GM19328 (cell line): ENCODE results near the gene NFYB.
A peak's percentile ranks its signal among the peaks of the same experiment; 100 is the strongest.
"Not testable (repeated sequence)": the region's sequence is repeated elsewhere in the genome, so short reads cannot be mapped to it uniquely, and the experiment has no call there.

Experiments used
- ATAC-seq: cut with Tn5 transposase; IDR thresholded peaks from one replicate; pipeline ENCODE4 v1.9.1; 2021; ENCODE audit warnings: mild to moderate bottlenecking, moderate library complexity; ENCODE audit not compliant: unreplicated experiment

Gene NFYB

GRCh38 chr12:104137902-104138796 lies at the start of gene NFYB:
Gene NFYB, minus strand, starts transcription at chr12:104138210. Its CDS starts 2,757 bp downstream, at chr12:104135453.
- ATAC-seq, result peak; percentile 89

- ATAC-seq, result no peak
These were observed 49.6 kb upstream of the NFYB start for GRCh38 chr12:104187446-104188155.

- ATAC-seq, result no peak
These were observed 45.4 kb upstream of the NFYB start for GRCh38 chr12:104183443-104183842.

GRCh38 chr12:104182621-104183378 lies 44.8 kb upstream of the NFYB start:
- no peak for ATAC-seq

- ATAC-seq, result no peak
These were observed 44.1 kb upstream of the NFYB start for GRCh38 chr12:104182144-104182543.

GRCh38 chr12:104181313-104181712 lies 43.3 kb upstream of the NFYB start:
- no peak for ATAC-seq

GRCh38 chr12:104180374-104180773 lies 42.4 kb upstream of the NFYB start:
- no peak for ATAC-seq

- ATAC-seq, result no peak
These were observed 39.9 kb upstream of the NFYB start for GRCh38 chr12:104177663-104178501.

GRCh38 chr12:104177336-104177662 lies 39.3 kb upstream of the NFYB start:
- ATAC-seq, result no peak

- ATAC-seq, result no peak
These were observed 37.8 kb upstream of the NFYB start for GRCh38 chr12:104175726-104176247.

GRCh38 chr12:104173804-104174203 lies 35.8 kb upstream of the NFYB start:
- ATAC-seq, result not testable (repeated sequence)

- no peak for ATAC-seq
These were observed 34.5 kb upstream of the NFYB start for GRCh38 chr12:104172570-104172947.

GRCh38 chr12:104171785-104172569 lies 34.0 kb upstream of the NFYB start:
- ATAC-seq, result no peak

GRCh38 chr12:104168596-104168995 lies 30.6 kb upstream of the NFYB start:
- ATAC-seq, result no peak

GRCh38 chr12:104167519-104168458 lies 29.8 kb upstream of the NFYB start:
- ATAC-seq, result no peak

- ATAC-seq, result no peak
These were observed 28.5 kb upstream of the NFYB start for GRCh38 chr12:104166465-104166864.

- no peak for ATAC-seq
These were observed 27.8 kb upstream of the NFYB start for GRCh38 chr12:104165801-104166200.

GRCh38 chr12:104164634-104165033 lies 26.6 kb upstream of the NFYB start:
- ATAC-seq, result no peak
